GM12878 (cell line): Measurements from ENCODE around the gene ENGASE. TPM values are rescaled to one million over a fixed set of nuclear protein-coding genes. Genes with fewer than 3 reads are reported as not detected.

Source experiments
- ATAC-seq: fragments of 200-7000 bp; cut with Tn5 transposase; 3 replicates; pipeline ENCODE4 v1.9.1; 2020; ENCODE audit warnings: mild to moderate bottlenecking, moderate library complexity
- Bru-seq: library from RNA; stranded (reverse); fragments of 400-500 nt; gene quantifications from one replicate; lab custom pipeline; 2021; lab: Mats Ljungman, UMichigan
- BruChase-seq, 2 experiments: library from RNA; stranded (reverse); fragments of 400-500 nt; gene quantifications; one replicate each; lab custom pipeline; 2021; lab: Mats Ljungman, UMichigan
- BruUV-seq: library from RNA; stranded (reverse); fragments of 400-500 nt; replicated peaks from 2 replicates; lab custom pipeline; 2021; lab: Mats Ljungman, UMichigan
- CTCF ChIA-PET: fragments of 300-600 bp; sonication (Branson Sonifier 250); formaldehyde crosslinking; extraction: SDS; loops from one replicate; lab custom pipeline; 2021; ENCODE audit warnings: inconsistent platforms; lab: Yijun Ruan, JAX
- POLR2A ChIA-PET: fragments of 350-600 bp; formaldehyde crosslinking; extraction: SDS; loops from one replicate; lab custom pipeline; 2021; ENCODE audit warnings: inconsistent platforms; lab: Charles Lee
- RAD21 ChIA-PET: fragments of 300-600 bp; sonication (Branson Sonifier 250); formaldehyde crosslinking; loops from one replicate; lab custom pipeline; 2023; ENCODE audit warnings: antibody characterized with exemption; ENCODE audit not compliant: unreplicated experiment; lab: Charles Lee
- SMC1A ChIA-PET: fragments of 300-600 bp; sonication (Branson Sonifier 250); formaldehyde crosslinking; loops from one replicate; lab custom pipeline; 2023; ENCODE audit not compliant: unreplicated experiment, uncharacterized antibody; lab: Charles Lee
- DNase-seq: peaks from one replicate; pipeline ENCODE4 v3.0.0-alpha.2; 2011; ENCODE audit warnings: low read depth, low spot score
- FAIRE-seq: peaks from 3 replicates; lab custom pipeline; 2011; peaks lifted over from hg19 to GRCh38; lab: Jason Lieb, UNC
- H2AFZ ChIP-seq: 2 replicates; pipeline ENCODE4 v1.6.0; 2011; ENCODE audit warnings: low read depth, low read length, control low read depth; ENCODE audit not compliant: control insufficient read depth
- H3K27ac ChIP-seq: 2 replicates; pipeline ENCODE4 v1.5.1; 2011; ENCODE audit warnings: control low read depth; ENCODE audit not compliant: control insufficient read depth, insufficient read depth
- H3K27me3 ChIP-seq, 2 experiments: replicated peaks in 1 of 2; 2 replicates each; pipeline versions ENCODE4 v1.6.0 to v1.6.1; 2011; ENCODE audit warnings: low read length in 1 of 2; ENCODE audit not compliant: control insufficient read depth in 2 of 2, insufficient read depth in 2 of 2
- H3K36me3 ChIP-seq, 2 experiments: 2 replicates each; pipeline ENCODE4 v1.5.1; 2011; ENCODE audit warnings: low read length in 1 of 2; ENCODE audit not compliant: control insufficient read depth in 2 of 2, insufficient read depth in 2 of 2
- H3K4me1 ChIP-seq: 2 replicates; pipeline ENCODE4 v1.6.1; 2011; ENCODE audit warnings: mild to moderate bottlenecking, low read length, moderate library complexity, mixed read lengths; ENCODE audit not compliant: control insufficient read depth, insufficient read depth
- H3K4me2 ChIP-seq: 2 replicates; pipeline ENCODE4 v1.6.0; 2011; ENCODE audit warnings: control low read depth; ENCODE audit not compliant: control insufficient read depth, insufficient read depth
- H3K4me3 ChIP-seq: fragments of 200-600 bp; sonication (generic); 2 replicates; pipeline ENCODE4 v1.5.1; 2016
- H3K79me2 ChIP-seq: 2 replicates; pipeline ENCODE4 v1.6.0; 2011; ENCODE audit warnings: low read length; ENCODE audit not compliant: control insufficient read depth, insufficient read depth
- H3K9ac ChIP-seq: 2 replicates; pipeline ENCODE4 v1.8.0; 2011; ENCODE audit warnings: low read length, control low read depth, mixed read lengths; ENCODE audit not compliant: control insufficient read depth, insufficient read depth
- H3K9me3 ChIP-seq: replicated peaks from 3 replicates; pipeline ENCODE4 v1.5.1; 2011; ENCODE audit warnings: mild to moderate bottlenecking, low read length; ENCODE audit not compliant: control insufficient read depth, insufficient read depth
- H4K20me1 ChIP-seq: 2 replicates; pipeline ENCODE4 v1.6.0; 2011; ENCODE audit not compliant: control insufficient read depth, insufficient read depth
- BACH1 ChIP-seq: fragments of 450-650 bp; IDR thresholded peaks from 2 replicates; pipeline ENCODE4 v1.6.1; 2017; ENCODE audit warnings: mild to moderate bottlenecking, borderline replicate concordance
- CBFB ChIP-seq: IDR thresholded peaks from 2 replicates; pipeline ENCODE4 v1.6.1; 2016; ENCODE audit warnings: antibody characterized with exemption, low read depth
- CHD2 ChIP-seq: IDR thresholded peaks from 2 replicates; pipeline ENCODE4 v1.6.1; 2011; ENCODE audit warnings: low read depth, low read length, improper control_type of control experiment, borderline replicate concordance
- FOS ChIP-seq: IDR thresholded peaks from 3 replicates; pipeline ENCODE4 v1.6.1; 2011; ENCODE audit warnings: borderline replicate concordance; ENCODE audit not compliant: insufficient read length; ENCODE audit errors: extremely low read depth
- GATAD2B ChIP-seq: fragments of 450-650 bp; conservative IDR thresholded peaks from 2 replicates; pipeline ENCODE4 v1.6.1; 2017; ENCODE audit warnings: low read depth, mild to moderate bottlenecking, moderate library complexity
- JUND ChIP-seq: IDR thresholded peaks from 2 replicates; pipeline ENCODE4 v1.6.1; 2012; ENCODE audit warnings: low read depth, mild to moderate bottlenecking, low read length, improper control_type of control experiment, moderate library complexity
- KDM1A ChIP-seq: fragments of 200-600 bp; sonication (generic); IDR thresholded peaks from 2 replicates; pipeline ENCODE4 v1.6.1; 2016; ENCODE audit warnings: borderline replicate concordance
- KLF5 ChIP-seq: fragments of 450-650 bp; IDR thresholded peaks from 2 replicates; pipeline ENCODE4 v1.6.1; 2014; ENCODE audit warnings: mild to moderate bottlenecking; ENCODE audit not compliant: partially characterized antibody
- LARP7 ChIP-seq: fragments of 450-650 bp; IDR thresholded peaks from 2 replicates; pipeline ENCODE4 v1.6.1; 2017; ENCODE audit warnings: mild to moderate bottlenecking
- PAX8 ChIP-seq: fragments of 450-650 bp; IDR thresholded peaks from 2 replicates; pipeline ENCODE4 v1.6.1; 2017; ENCODE audit warnings: mild to moderate bottlenecking, moderate library complexity
- PML ChIP-seq: IDR thresholded peaks from 2 replicates; pipeline ENCODE4 v1.6.1; 2012; ENCODE audit warnings: low read length, inconsistent platforms
- PRDM15 ChIP-seq: fragments of 450-650 bp; formaldehyde crosslinking; IDR thresholded peaks from 2 replicates; pipeline ENCODE4 v1.4.0; 2020; ENCODE audit warnings: mild to moderate bottlenecking, moderate library complexity
- RAD21 ChIP-seq: IDR thresholded peaks from 2 replicates; pipeline ENCODE4 v1.6.1; 2011; ENCODE audit warnings: mild to moderate bottlenecking, low read depth, low read length, moderate library complexity; ENCODE audit not compliant: insufficient read depth
- RELA ChIP-seq: fragments of 450-650 bp; IDR thresholded peaks from 2 replicates; pipeline ENCODE4 v1.8.0; 2014; ENCODE audit warnings: borderline replicate concordance; ENCODE audit not compliant: partially characterized antibody
- SMAD1 ChIP-seq: fragments of 450-650 bp; IDR thresholded peaks from 2 replicates; pipeline ENCODE4 v1.6.1; 2018; ENCODE audit warnings: mild to moderate bottlenecking, low read depth; ENCODE audit not compliant: partially characterized antibody
- SUZ12 ChIP-seq: fragments of 200-600 bp; sonication (generic); IDR thresholded peaks from one replicate; pipeline ENCODE4 v1.6.1; 2018; ENCODE audit warnings: antibody characterized with exemption, mild to moderate bottlenecking; ENCODE audit not compliant: unreplicated experiment
- TCF7 ChIP-seq: IDR thresholded peaks from 2 replicates; pipeline ENCODE4 v1.6.1; 2014; ENCODE audit warnings: antibody characterized with exemption, borderline replicate concordance
- ZSCAN29 ChIP-seq: fragments of 450-650 bp; IDR thresholded peaks from 2 replicates; pipeline ENCODE4 v1.6.1; 2017; ENCODE audit warnings: mild to moderate bottlenecking, moderate library complexity
- WGBS: methylation state at CpG from one replicate; pipeline ENCODE4 v1.1.6; 2016; ENCODE audit warnings: low lambda C conversion rate; ENCODE audit not compliant: insufficient replicate concordance, insufficient coverage; ENCODE audit errors: missing lambda C conversion rate; 5-methylcytosine and 5-hydroxymethylcytosine counted together
- in situ Hi-C: fragments of 300-500 bp; cut with MboI; formaldehyde crosslinking; loops from 9 replicates; pipeline ENCODE4 v1.14.3; 2018; ENCODE audit warnings: mixed read lengths
- intact Hi-C: fragments of 100-400 bp; cut with micrococcal nuclease; formaldehyde crosslinking; loops from one replicate; pipeline ENCODE4 v1.14.2; 2022; ENCODE audit not compliant: unreplicated experiment
- long read RNA-seq, 2 experiments: library from polyadenylated mRNA; unstranded; transcript quantifications; one replicate each; pipeline ENCODE4 v2.0.0, GENCODE V29; 2019 to 2020
- polyA minus RNA-seq, 3 experiments: library from RNA; depleted of rRNA, polyadenylated mRNA; stranded (reverse); fragments of >200 nt; gene quantifications; 2 replicates each; pipeline ENCODE4 v1.2.3, GENCODE V29; 2011
- polyA plus RNA-seq, 11 experiments: library from polyadenylated mRNA; depleted of rRNA in 4 of 11; unstranded in 6 of 11; stranded (reverse) in 5 of 11; fragments of >200 nt; fragmentation: Nextera tagmentation in 4 of 11; fragmentation: Illumina TruSeq in 1 of 11; extraction: Ambion mirVana in 4 of 11; extraction: Trizol in 1 of 11; gene quantifications; 1 replicate in 1 of 11; 2 replicates in 10 of 11; pipeline versions ENCODE4 v1.2.1 to v1.2.3, GENCODE V29; 2011 to 2016; ENCODE audit warnings: inconsistent platforms in 2 of 11, missing spikeins in 2 of 11, low read depth in 1 of 11
- total RNA-seq, 4 experiments: library from RNA; depleted of rRNA in 3 of 4; stranded (reverse); fragments of >200 nt in 3 of 4; fragmentation: Illumina TruSeq in 1 of 4; extraction: Trizol in 1 of 4; gene quantifications; 2 replicates each; pipeline versions ENCODE4 v1.2.1 to v1.2.3, GENCODE V29; 2013 to 2021

Gene ENGASE
- total RNA-seq (2013; cell fraction: nucleolus; rRNA removed), result 88.3 and 94.3 TPM in 2 replicates
- total RNA-seq (2014; rRNA removed) (7.0 and 10.0 TPM in 2 replicates), total RNA-seq (2014; rRNA removed; fragmentation: Illumina TruSeq; extraction: Trizol) (7.2 and 8.4 TPM in 2 replicates), total RNA-seq (2021) (23.1 and 28.9 TPM in 2 replicates), polyA plus RNA-seq (2011; rRNA removed) (13.1 and 16.5 TPM in 2 replicates), polyA plus RNA-seq (2014; fragmentation: Illumina TruSeq; extraction: Trizol) (1.9 and 5.1 TPM in 2 replicates), polyA plus RNA-seq (2014; fragmentation: Nextera tagmentation; extraction: Ambion mirVana) (under 1 TPM; 0.18 to 0.35 TPM), polyA plus RNA-seq (2014; rRNA removed) (20.6 and 22.1 TPM in 2 replicates), polyA plus RNA-seq (2016; fragmentation: Nextera tagmentation; extraction: Ambion mirVana) (10 to 100 TPM; 11.1 to 11.6 TPM), polyA minus RNA-seq (2011; rRNA and poly(A)+ RNA removed) (10.1 and 19.9 TPM in 2 replicates), Bru-seq, nascent RNA (percentile 64 among the genes with signal in this experiment), BruChase-seq, experiment 1, labeled RNA remaining after a 6-hour chase (percentile 66 among the genes with signal in this experiment), BruChase-seq, experiment 2, labeled RNA remaining after a 2-hour chase (percentile 67 among the genes with signal in this experiment)
- 15.9 TPM for polyA plus RNA-seq (2011; ENCODE audit: low read depth)
- 8.7 and 13.0 TPM in 2 replicates for polyA plus RNA-seq (2011; cell fraction: cytosol; rRNA removed)
- polyA plus RNA-seq (2011; cell fraction: nucleus; rRNA removed), result 223 and 259 TPM in 2 replicates
- polyA plus RNA-seq (2012), result 19.0 and 19.9 TPM in 2 replicates
- polyA minus RNA-seq (2011; cell fraction: cytosol; rRNA and poly(A)+ RNA removed), result 5.1 and 8.4 TPM in 2 replicates
- 30.9 and 42.0 TPM in 2 replicates for polyA minus RNA-seq (2011; cell fraction: nucleus; rRNA and poly(A)+ RNA removed)
- long read RNA-seq, experiment 1, partial matches to known transcripts, result 0 of 1 reads
- long read RNA-seq, experiment 1, other reads (novel, unspliced or antisense), result 1 of 1 reads
- long read RNA-seq, experiment 2, result 0 reads

- BruUV-seq, result no TSS peak
- Histone ChIP-seq H4K20me1 (no peaks in the 10 kb centered on the region), H3K27me3 (no peaks in the 10 kb centered on the region), H3K27ac (peak within 1 kb of the TSS; percentile 63), H3K79me2 (peaks cover 4% of the 10 kb centered on the region), H3K4me3 (peak within 1 kb of the TSS; percentile 98), H3K9ac (peak within 1 kb of the TSS; percentile 78), H3K9me3 (no peaks in the 10 kb centered on the region), H3K36me3 (no peaks in the 10 kb centered on the region), H3K4me2 (peak within 1 kb of the TSS; percentile 96), H2AFZ (peak within 1 kb of the TSS; percentile 92), H3K4me1 (peaks cover 5% of the 10 kb centered on the region)
- ChIA-PET POLR2A (interaction anchor here (0.7 to 1.0 kb wide), 2 partner anchors 65 to 283 kb away, joined by 3 read pairs; partner anchors contain the start of gene CANT1), SMC1A (interaction anchor here (0.6 kb wide), 1 partner anchor 191 kb away, joined by 3 read pairs; no protein-coding TSS in a partner anchor), RAD21 (no interaction called here), CTCF (interaction anchor here (0.8 to 2.2 kb wide), 7 partner anchors 8 to 319 kb away, joined by 3 to 6 read pairs (median 4); no protein-coding TSS in a partner anchor)
- DNase-seq (peak; percentile 47), ATAC-seq (peak; percentile 100), FAIRE-seq (peak; percentile 64)
- under 1% methylated on average over 68 of the region's 106 CpGs for WGBS
- intact Hi-C loops (no loop called here), in situ Hi-C loops (no loop called here)
- no peak for TF ChIP-seq KLF5
- TF ChIP-seq BACH1, result peak; percentile 59; the same call in 1 of the 2 replicates
- 0 out of 2 replicates have a peak, but pooled peaks have one; percentile 10 for TF ChIP-seq CHD2
- TF ChIP-seq GATAD2B, result peak; percentile 86
- TF ChIP-seq RELA, result no peak
- TF ChIP-seq TCF7, result no peak
- no peak for TF ChIP-seq SUZ12
- no peak for TF ChIP-seq KDM1A
- no peak for TF ChIP-seq JUND
- TF ChIP-seq PAX8, result no peak
- TF ChIP-seq ZSCAN29, result no peak
- peak; percentile 90 for TF ChIP-seq LARP7
- TF ChIP-seq RAD21, result no peak
- TF ChIP-seq PRDM15 (CRISPR knock-in tag), result no peak
- no peak for TF ChIP-seq FOS
- TF ChIP-seq PML, result no peak
- no peak for TF ChIP-seq CBFB
- TF ChIP-seq SMAD1, result no peak
Observed at GRCh38 chr17:79074649-79075445, at the start of gene ENGASE. Gene ENGASE (plus strand): TSS chr17:79074824. CDS start chr17:79074945, 121 bp downstream.
